ENCODE measurements around the gene ASB11.
"Not testable (repeated sequence)": the region's sequence is repeated elsewhere in the genome, so short reads cannot be mapped to it uniquely, and the experiment has no call there.

ASB11 gene

GRCh38 chrX:15322072-15322471 is 6.6 kb upstream of the ASB11 start:
- DNase-seq (ENCODE audit: low spot score in 2 of 2) (no peak), ATAC-seq (no peak)
- peaks cover 91% of the 10 kb centered on the region for H3K36me3 Mint-ChIP-seq
- H3K9me3 Mint-ChIP-seq = no peaks in the 10 kb centered on the region
- no peak overlapping the region for H3K27ac Mint-ChIP-seq
- H3K4me1 Mint-ChIP-seq = no peaks in the 10 kb centered on the region
- H3K4me3 Mint-ChIP-seq = no peak overlapping the region

- Mint-ChIP-seq H3K4me3 (no peak overlapping the region), H3K27ac (no peak overlapping the region), H3K9me3 (no peaks in the 10 kb centered on the region), H3K4me1 (no peaks in the 10 kb centered on the region), H3K36me3 (peaks cover 86% of the 10 kb centered on the region)
- no peak for ATAC-seq
- DNase-seq (ENCODE audit: low spot score in 2 of 2) = no peak
These were observed 6.0 kb upstream of the ASB11 start for GRCh38 chrX:15321447-15321846.

- DNase-seq (ENCODE audit: low spot score in 2 of 2) (no peak), ATAC-seq (no peak)
- no peaks in the 10 kb centered on the region for H3K9me3 Mint-ChIP-seq
- peaks cover 75% of the 10 kb centered on the region for H3K36me3 Mint-ChIP-seq
- H3K27ac Mint-ChIP-seq = no peak overlapping the region
- no peaks in the 10 kb centered on the region for H3K4me1 Mint-ChIP-seq
- H3K4me3 Mint-ChIP-seq = no peak overlapping the region
These were observed 4.9 kb upstream of the ASB11 start for GRCh38 chrX:15320297-15320696.

DNA sequence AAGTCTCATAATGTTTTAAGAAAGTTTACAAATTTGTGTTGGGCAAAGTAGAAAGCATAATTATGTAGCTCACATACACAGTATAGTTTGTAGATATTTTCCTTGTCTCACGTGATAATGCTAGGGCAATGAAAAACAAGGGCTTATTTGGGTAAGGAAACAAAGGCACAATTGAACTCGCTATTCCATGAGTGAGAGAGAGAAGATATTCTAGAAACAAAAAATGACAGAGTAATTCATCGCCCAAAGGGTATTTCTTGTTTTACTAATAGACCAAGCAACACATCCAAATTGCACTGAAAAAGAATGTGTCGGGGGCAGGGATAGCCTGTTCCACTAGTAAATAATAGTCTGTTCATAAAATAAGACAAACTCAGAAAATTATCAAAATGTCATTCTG is 3.6 kb upstream of the ASB11 start:
- Mint-ChIP-seq H3K9me3 (no peaks in the 10 kb centered on the region), H3K4me3 (no peak overlapping the region), H3K27ac (no peak overlapping the region), H3K4me1 (no peaks in the 10 kb centered on the region), H3K36me3 (peaks cover 62% of the 10 kb centered on the region)
- ATAC-seq = no peak
- DNase-seq (ENCODE audit: low spot score in 2 of 2) = no peak

DNA sequence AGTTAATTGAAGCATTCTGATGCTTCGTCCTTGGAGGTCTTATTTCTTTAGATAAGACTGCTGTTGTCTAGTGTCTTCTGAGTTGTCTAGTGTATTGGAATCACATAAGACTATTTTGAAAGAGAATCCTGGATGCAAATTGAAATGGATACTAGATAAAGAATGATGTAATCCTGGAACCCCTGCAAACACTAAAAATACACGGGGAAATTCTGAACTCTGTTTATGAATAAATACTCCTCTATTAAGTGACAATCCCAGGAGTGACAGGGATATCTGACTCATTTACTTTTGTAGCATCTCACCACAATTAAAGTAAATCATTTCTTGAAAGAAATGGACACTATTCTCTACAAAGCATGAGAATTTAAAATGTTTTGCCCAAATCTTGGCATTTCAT is 968 bp downstream of the ASB11 start:
- no peak for ATAC-seq
- no peak for DNase-seq (ENCODE audit: low spot score in 2 of 2)
- Mint-ChIP-seq H3K9me3 (no peaks in the 10 kb centered on the region), H3K4me3 (no peak overlapping the region), H3K27ac (no peak overlapping the region), H3K4me1 (no peaks in the 10 kb centered on the region), H3K36me3 (peaks cover 16% of the 10 kb centered on the region)

GRCh38 chrX:15311119-15311518 is 4.3 kb downstream of the ASB11 start:
- no peak for ATAC-seq
- H3K9me3 Mint-ChIP-seq = no peaks in the 10 kb centered on the region
- H3K36me3 Mint-ChIP-seq = no peaks in the 10 kb centered on the region
- H3K4me1 Mint-ChIP-seq = no peaks in the 10 kb centered on the region
- no peak for DNase-seq (ENCODE audit: low spot score in 2 of 2)
- H3K27ac Mint-ChIP-seq = no peak overlapping the region
- no peak overlapping the region for H3K4me3 Mint-ChIP-seq

DNA sequence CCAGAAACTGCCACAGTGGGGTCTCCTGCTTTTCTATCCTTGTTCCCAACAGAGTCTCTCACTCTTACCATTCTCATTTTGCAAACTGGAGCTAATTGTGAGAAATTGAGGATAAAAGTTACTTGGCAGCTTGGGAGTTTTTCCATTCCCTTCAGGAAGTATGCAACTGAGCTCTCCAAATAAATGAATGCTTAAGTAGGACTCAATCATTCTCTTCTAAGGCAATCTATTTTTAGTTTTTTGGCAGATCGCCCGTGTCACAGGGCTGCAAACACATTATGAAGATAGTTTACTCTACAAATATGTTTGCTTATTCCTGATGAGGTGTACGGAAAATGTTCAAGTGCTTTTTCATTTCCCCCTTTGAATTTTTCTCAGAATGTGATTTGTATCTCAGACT is 5.3 kb downstream of the ASB11 start:
- ATAC-seq (no peak), DNase-seq (ENCODE audit: low spot score in 2 of 2) (no peak)
- Mint-ChIP-seq H3K9me3 (no peaks in the 10 kb centered on the region), H3K4me3 (no peak overlapping the region), H3K27ac (no peak overlapping the region), H3K4me1 (no peaks in the 10 kb centered on the region), H3K36me3 (no peaks in the 10 kb centered on the region)

- not testable (repeated sequence) for H3K9me3 Mint-ChIP-seq; H3K27ac Mint-ChIP-seq; DNase-seq (ENCODE audit: low spot score in 2 of 2); H3K4me3 Mint-ChIP-seq; H3K4me1 Mint-ChIP-seq; ATAC-seq; H3K36me3 Mint-ChIP-seq
These were observed 9.5 kb downstream of the ASB11 start for GRCh38 chrX:15305899-15306298.

DNA sequence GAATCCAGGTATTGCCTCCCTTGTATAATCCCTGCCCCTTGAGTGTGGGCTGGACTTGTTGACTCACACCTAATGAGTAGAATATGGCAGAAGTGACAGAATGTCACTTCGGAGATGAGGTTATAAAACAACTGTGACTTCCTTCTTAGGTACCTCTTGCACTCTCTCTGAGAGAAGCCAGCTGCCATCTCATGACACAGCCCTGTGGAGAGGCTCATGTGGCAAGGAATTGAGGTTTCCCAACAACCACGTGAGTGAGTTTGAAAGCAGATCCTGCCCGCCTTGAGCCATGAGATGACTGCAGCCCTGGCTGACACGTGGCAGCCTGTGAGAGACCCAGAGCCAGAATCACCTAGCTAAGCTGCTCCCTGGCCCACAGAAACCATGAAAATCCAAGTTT is 13.5 kb downstream of the ASB11 start:
- peak; percentile 98 for ATAC-seq
- no peaks in the 10 kb centered on the region for H3K9me3 Mint-ChIP-seq
- H3K4me1 Mint-ChIP-seq = peaks cover 8% of the 10 kb centered on the region
- H3K27ac Mint-ChIP-seq = peak overlapping the region; percentile 82
- no peaks in the 10 kb centered on the region for H3K36me3 Mint-ChIP-seq
- H3K4me3 Mint-ChIP-seq = no peak overlapping the region
- peak; percentile 2 to 52 for DNase-seq (ENCODE audit: low spot score in 2 of 2)

DNA sequence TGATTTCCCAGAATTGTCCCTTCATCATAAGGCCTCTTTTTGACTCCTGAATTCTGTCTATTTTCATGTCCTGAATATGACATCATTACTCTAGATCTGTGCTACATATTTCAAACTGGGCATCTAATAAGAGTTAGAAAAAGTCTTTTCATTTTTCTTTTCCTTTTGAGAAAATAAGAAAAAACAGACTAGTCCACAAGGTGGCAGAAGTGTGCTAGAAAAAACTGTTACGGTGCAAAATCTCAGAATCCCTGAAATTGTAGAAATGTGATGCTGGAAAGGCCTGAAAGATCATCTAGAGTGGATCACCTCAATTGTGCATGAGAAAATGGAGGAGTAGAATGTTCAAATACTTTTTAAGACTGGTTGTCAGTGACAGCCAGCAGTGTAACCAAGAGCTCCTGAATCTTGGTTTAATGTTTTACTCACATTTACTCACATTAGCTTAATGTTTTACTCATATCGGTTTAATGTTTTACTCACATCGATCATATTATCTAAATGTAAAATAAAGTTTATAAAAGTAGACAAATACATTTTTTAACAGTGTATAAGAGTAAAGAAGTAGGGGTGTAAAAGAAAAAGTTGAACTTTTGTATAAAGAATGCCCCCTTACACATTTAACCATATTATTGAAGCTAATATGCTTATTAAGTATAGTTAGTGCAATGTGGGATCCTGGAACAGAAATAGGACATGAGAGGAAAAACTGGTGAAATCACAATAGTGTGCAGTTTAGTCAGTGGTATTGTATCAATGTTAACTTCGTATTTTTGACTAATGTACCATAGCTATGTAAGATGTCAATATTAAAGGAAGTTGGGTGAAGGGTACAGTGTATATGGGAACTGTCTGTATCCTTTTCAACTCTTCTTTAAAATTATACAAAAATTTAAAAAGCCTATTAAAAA is 15.2 kb downstream of the ASB11 start:
- ATAC-seq = no peak
- Mint-ChIP-seq H3K27ac (no peak overlapping the region), H3K4me1 (peaks cover 8% of the 10 kb centered on the region), H3K4me3 (no peak overlapping the region), H3K9me3 (no peaks in the 10 kb centered on the region), H3K36me3 (no peaks in the 10 kb centered on the region)
- DNase-seq (ENCODE audit: low spot score in 2 of 2) = no peak

GRCh38 chrX:15298780-15299179 is 16.7 kb downstream of the ASB11 start:
- peaks cover 8% of the 10 kb centered on the region for H3K4me1 Mint-ChIP-seq
- no peak overlapping the region for H3K27ac Mint-ChIP-seq
- H3K9me3 Mint-ChIP-seq = no peaks in the 10 kb centered on the region
- DNase-seq (ENCODE audit: low spot score in 2 of 2) (no peak), ATAC-seq (no peak)
- H3K4me3 Mint-ChIP-seq = no peak overlapping the region
- no peaks in the 10 kb centered on the region for H3K36me3 Mint-ChIP-seq

GRCh38 chrX:15298201-15298600 is 17.2 kb downstream of the ASB11 start:
- ATAC-seq (no peak), DNase-seq (ENCODE audit: low spot score in 2 of 2) (no peak)
- no peaks in the 10 kb centered on the region for H3K9me3 Mint-ChIP-seq
- H3K36me3 Mint-ChIP-seq = no peaks in the 10 kb centered on the region
- H3K27ac Mint-ChIP-seq = no peak overlapping the region
- H3K4me3 Mint-ChIP-seq = no peak overlapping the region
- peaks cover 8% of the 10 kb centered on the region for H3K4me1 Mint-ChIP-seq

- no peaks in the 10 kb centered on the region for H3K36me3 Mint-ChIP-seq
- no peaks in the 10 kb centered on the region for H3K4me1 Mint-ChIP-seq
These were observed 22.0 kb downstream of the ASB11 start for GRCh38 chrX:15293451-15293850.

GRCh38 chrX:15292861-15293260 is 22.6 kb downstream of the ASB11 start:
- Mint-ChIP-seq H3K4me1 (no peaks in the 10 kb centered on the region), H3K27ac (no peak overlapping the region), H3K4me3 (no peak overlapping the region), H3K36me3 (no peaks in the 10 kb centered on the region), H3K9me3 (no peaks in the 10 kb centered on the region)
- no peak for DNase-seq (ENCODE audit: low spot score in 2 of 2)
- ATAC-seq = no peak

More at GRCh38 chrX:15293451-15293850, 22.0 kb downstream of the ASB11 start:
- H3K27ac Mint-ChIP-seq = no peak overlapping the region
- DNase-seq (ENCODE audit: low spot score in 2 of 2) (no peak), ATAC-seq (no peak)
- H3K4me3 Mint-ChIP-seq = no peak overlapping the region
- no peaks in the 10 kb centered on the region for H3K9me3 Mint-ChIP-seq

- Mint-ChIP-seq H3K36me3 (no peaks in the 10 kb centered on the region), H3K9me3 (no peaks in the 10 kb centered on the region), H3K4me3 (no peak overlapping the region), H3K4me1 (no peaks in the 10 kb centered on the region), H3K27ac (no peak overlapping the region)
- DNase-seq (ENCODE audit: low spot score in 2 of 2) (no peak), ATAC-seq (no peak)
These were observed 37.8 kb downstream of the ASB11 start for GRCh38 chrX:15277604-15278003.

- DNase-seq (ENCODE audit: low spot score in 2 of 2) = no peak
- peaks cover under 1% of the 10 kb centered on the region for H3K4me1 Mint-ChIP-seq
- ATAC-seq = no peak
- no peak overlapping the region for H3K4me3 Mint-ChIP-seq
- no peaks in the 10 kb centered on the region for H3K36me3 Mint-ChIP-seq
- H3K27ac Mint-ChIP-seq = no peak overlapping the region
- H3K9me3 Mint-ChIP-seq = no peaks in the 10 kb centered on the region
These were observed 40.5 kb downstream of the ASB11 start for GRCh38 chrX:15274946-15275345.

Measured in stimulated activated effector memory CD8-positive, alpha-beta T cell treated with anti-CD3 and anti-CD28 coated beads, Interleukin-12 subunit alpha, Interleukin-12 subunit beta, amount 100 ng/mL, for 72 hours (primary cell).